Measurements from ENCODE around the gene XK. TPM values are rescaled to one million over a fixed set of nuclear protein-coding genes. Genes with fewer than 3 reads are reported as not detected.

XK gene
- total and polyA plus RNA-seq, 10 of the 15 experiments (the other 5 are each of a cell fraction or from before 2014, with no cell fraction given), result not detected

GRCh38 chrX:37679230-37679629, 6.4 kb upstream of the XK start (continued):
- no peak for TF ChIP-seq E4F1 (IDR thresholded peaks at IDR 0.05; ENCODE audit: borderline replicate concordance, partially characterized antibody)
- no peak for TF ChIP-seq USF2 (IDR thresholded peaks at IDR 0.05; ENCODE audit: borderline replicate concordance, low read depth, low read length)

- Histone ChIP-seq H3K9ac (ENCODE audit: control insufficient read depth, insufficient read depth, low read length) (no peak overlapping the region), H3K4me3 (no peak overlapping the region), H3K27me3 (replicated peaks in 1 of 2; ENCODE audit: control insufficient read depth in 2 of 2, insufficient read depth in 2 of 2, low read length in 1 of 2) (no peaks in the 10 kb centered on the region; a peak in 1 of 4 replicates), H3K27ac (ENCODE audit: control insufficient read depth, insufficient read depth) (no peak overlapping the region), H3K79me2 (ENCODE audit: control insufficient read depth, insufficient read depth, low read length) (no peaks in the 10 kb centered on the region), H3K9me3 (replicated peaks; ENCODE audit: control insufficient read depth, insufficient read depth, low read length) (no peaks in the 10 kb centered on the region), H3K4me2 (ENCODE audit: control insufficient read depth, insufficient read depth) (no peak overlapping the region), H3K4me1 (ENCODE audit: control insufficient read depth, insufficient read depth, low read length) (0 out of 2 replicates have a peak, but pooled peaks cover 2% of the 10 kb centered on the region), H2AFZ (ENCODE audit: control insufficient read depth, low read depth, low read length) (no peak overlapping the region), H4K20me1 (ENCODE audit: control insufficient read depth, insufficient read depth) (no peaks in the 10 kb centered on the region), H3K36me3 (ENCODE audit: control insufficient read depth in 2 of 2, insufficient read depth in 2 of 2, low read length in 1 of 2) (no peaks in the 10 kb centered on the region)
- RAD21 ChIA-PET (ENCODE audit: unreplicated experiment), result no interaction called here
- TF ChIP-seq TCF12 (IDR thresholded peaks at IDR 0.05; ENCODE audit: low read depth, low read length), result no peak
- WGBS (ENCODE audit: insufficient coverage, insufficient replicate concordance, low lambda C conversion rate, missing lambda C conversion rate), result 0% methylated on average over 1 of the region's 1 CpG
- DNase-seq (ENCODE audit: low read depth, low spot score) (no peak), FAIRE-seq (no peak), ATAC-seq (no peak)
- SMC1A ChIA-PET (ENCODE audit: uncharacterized antibody, unreplicated experiment), result no interaction called here
- in situ Hi-C loops (cut with MboI) (no loop called here), intact Hi-C loops (cut with micrococcal nuclease; ENCODE audit: unreplicated experiment) (no loop called here)
- no TSS peak for BruUV-seq (replicated peaks)
- POLR2A ChIA-PET, result no interaction called here
- CTCF ChIA-PET, result interaction anchor here (1.3 kb wide), 1 partner anchor 145 kb away, joined by 3 read pairs; no protein-coding TSS in a partner anchor
Measured at GRCh38 chrX:37679888-37680287, 5.7 kb upstream of the XK start.
